MV-4-11 (cell line): ENCODE measurements around the gene MED27.

Experiments used
- DNase-seq: peaks from one replicate; lab custom pipeline; 2025; lab: John Stamatoyannopoulos, UW

Gene MED27

DNA sequence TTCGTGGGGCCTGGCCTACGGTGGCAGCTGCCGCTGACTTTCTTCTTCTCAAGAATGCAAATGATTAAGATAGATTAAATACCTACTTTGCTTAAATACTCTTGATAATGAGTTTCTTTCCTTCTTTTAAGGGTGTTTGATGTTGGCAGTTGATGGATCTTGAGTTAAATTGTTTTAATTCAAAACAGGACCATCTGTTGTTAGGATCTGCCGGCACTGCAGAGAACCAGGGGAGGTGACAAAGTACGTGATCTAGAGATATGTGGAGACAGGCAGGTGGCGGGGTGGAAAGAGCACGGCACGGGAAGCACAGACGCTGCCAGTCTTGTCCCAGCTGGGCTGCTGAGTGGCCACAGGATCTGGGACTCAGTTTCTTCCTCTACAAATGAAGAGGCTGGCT, 37.9 kb downstream of the MED27 start:
- no peak for DNase-seq

DNA sequence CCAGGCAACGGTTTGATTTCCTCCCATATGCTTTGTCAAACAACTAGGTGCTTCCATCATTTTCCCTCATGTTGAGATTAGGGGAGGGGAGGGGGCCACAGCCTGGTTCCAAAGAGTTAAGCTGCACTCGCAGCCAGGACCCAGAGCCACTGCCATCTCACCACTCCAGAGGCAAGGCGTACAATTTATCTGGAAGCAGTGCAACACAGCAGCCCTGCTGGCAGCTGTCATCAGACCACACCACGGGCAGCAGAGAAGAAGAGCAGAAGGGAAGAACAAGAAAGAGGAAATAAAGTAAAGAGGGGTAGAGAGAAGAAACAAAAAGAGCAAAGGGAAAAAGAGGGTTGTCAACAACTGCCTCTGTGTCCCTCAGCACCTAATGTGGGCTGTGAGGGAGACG, 38.9 kb downstream of the MED27 start:
- DNase-seq = peak; percentile 18

DNA sequence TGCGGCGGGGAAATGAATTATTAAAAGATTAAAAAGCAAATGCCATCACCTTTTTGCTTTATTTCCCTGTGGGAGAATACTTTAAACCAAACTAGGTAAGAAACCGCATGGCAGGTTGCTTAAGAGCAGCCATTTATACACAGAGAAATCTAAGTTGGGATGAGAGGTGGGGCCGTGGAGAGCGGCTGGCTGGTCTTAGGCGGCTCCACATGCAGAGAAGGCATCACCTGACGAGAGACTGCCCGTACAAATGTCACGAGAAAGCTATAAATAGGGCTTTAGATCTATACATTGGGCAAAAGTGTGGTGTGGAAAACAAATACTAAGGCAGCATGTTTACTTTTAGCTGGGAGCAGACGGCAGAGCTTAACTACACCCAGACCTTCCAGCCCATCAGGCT, 39.4 kb downstream of the MED27 start:
- DNase-seq = no peak

DNA sequence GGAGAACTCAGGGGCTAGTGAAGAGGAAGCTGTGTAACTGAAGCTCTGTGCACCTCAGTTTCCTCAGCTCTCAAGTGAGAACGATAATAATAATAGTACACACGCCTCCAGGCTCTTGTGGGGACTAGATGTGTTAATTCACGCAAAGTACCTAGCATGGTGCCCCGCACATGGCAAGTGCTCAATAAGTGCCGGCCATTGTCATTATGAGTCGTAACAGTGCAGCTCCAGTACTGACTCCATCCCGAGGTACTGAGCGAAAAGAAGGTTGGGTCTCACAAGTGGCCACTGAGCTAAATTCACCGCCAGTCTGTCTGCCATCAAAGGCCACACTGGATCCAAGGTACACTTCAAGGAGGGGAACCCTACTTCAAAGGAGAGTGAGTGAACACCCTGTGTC, 40.4 kb downstream of the MED27 start:
- no peak for DNase-seq

DNA sequence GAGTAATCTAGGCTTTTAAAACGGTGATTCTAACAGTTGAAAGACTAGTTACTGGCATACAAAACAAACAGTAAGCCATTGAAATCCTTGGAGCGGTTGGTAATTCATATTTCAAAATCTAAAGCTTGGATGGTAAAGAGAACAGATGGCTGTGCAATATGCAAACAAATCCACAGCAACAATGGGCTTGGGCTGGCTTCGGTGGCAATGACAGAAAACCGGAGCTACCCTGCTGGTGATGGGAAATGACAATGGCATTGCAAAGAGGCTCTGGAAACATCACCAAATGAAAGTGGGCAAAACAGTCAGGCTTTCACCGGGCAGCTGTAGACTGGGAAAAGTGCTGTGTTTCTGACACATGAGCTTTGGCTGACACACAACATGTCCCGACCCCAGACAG, 42.2 kb downstream of the MED27 start:
- no peak for DNase-seq

DNA sequence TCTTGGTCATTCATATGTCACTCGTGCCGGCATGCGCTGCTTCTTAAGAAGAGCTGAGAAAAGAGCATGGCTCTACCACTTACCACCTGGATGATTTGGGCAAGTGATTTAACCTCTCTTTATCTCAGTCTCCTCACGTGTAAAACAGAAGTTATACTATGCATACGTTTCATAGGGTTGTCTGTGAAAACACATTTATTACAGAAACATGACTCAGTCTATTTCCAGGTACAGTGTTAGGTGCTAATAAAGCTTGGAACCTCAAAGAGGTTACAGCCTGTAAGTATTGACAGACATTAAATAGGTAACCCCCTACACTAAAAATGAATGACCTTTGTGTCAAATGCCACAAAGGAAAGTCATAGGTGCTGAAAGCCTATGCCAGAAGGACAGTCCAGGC, 43.1 kb downstream of the MED27 start:
- no peak for DNase-seq

DNA sequence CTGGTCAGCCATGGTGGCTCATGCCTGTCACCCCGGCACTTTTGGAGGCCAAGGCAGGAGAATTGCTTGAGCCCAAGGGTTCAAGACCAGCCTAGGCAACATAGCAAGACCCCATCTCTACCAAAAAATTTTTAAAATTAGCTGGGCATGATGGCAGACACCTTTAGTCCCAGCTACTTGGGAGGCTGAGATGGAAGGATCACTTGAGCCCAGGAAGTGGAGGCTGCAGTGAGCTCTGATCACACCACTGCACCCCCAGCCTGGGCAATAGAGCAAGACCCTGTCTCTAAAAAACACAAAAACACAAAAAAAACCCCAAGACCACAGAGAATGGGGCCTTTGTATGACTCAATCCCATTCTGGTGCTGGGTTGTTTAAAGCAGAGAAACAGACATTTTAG, 44.0 kb downstream of the MED27 start:
- no peak for DNase-seq

DNA sequence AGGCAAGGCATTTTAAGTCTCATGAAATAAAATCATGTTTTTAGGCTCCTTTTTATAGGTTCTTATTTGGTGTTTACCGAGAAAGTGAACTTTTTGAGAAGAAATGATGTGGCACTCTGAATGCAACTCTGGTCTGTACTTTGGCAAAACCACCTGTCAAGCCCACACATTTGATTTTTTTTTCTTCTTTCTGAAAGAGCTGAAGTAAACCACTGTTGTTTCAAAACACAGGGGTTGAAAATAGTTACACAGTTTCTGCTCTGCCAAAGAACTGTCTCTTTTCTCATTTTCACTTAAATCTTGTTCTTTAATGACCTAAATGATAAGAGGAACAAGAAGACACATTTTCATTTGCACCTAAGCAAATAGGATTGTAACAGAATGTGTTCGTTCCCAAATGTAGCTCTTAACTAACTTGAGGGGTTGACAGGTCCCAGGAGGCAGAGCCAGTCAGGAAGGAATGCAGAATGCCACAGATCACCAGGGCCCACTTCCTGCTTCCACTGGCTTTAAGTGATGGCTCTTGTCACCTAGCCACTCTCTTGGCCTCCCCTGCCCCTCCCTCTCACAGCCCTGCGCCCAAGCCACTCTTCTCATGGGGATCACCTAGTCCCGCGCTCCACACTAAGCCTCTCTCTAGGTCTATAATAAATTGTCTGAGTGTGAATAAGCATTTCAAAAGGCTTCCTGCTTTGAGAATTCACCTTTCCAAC, 47.3 kb downstream of the MED27 start:
- no peak for DNase-seq

DNA sequence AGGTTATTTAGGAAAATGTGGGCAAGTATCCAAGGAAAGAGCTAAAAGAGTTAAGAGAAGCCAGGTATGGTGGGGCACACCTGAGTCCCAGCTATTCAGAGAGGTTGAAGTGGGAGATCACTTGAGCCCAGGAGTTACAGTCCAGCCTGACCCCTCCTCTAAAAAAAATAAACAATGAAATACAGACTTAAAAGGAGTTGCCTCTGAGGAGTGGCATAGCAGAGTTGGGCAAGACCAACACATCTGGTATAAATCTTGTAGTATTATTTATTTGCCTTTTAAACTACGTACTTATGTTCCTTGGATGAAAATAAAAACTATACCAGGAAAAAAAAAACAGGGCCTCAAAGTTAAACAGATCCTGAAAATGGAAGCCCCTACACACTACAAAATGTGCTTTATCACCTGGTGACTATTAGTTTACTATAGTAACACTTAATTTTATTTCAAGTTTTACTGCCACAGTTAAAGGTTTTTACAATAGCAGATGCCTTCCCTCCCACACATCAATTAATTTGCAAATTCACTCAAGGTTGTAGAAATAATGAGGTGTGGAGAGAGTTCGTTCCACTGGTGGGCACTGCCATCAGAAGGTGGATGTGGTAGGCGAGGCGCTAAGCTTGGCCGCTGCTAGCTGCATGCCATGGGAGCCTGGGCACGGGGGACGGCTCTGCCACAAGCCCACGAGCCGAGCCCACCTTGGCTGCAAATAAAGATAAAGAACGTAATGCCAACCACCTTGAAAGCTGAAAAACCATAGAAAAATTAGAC, 48.0 kb downstream of the MED27 start:
- no peak for DNase-seq

DNA sequence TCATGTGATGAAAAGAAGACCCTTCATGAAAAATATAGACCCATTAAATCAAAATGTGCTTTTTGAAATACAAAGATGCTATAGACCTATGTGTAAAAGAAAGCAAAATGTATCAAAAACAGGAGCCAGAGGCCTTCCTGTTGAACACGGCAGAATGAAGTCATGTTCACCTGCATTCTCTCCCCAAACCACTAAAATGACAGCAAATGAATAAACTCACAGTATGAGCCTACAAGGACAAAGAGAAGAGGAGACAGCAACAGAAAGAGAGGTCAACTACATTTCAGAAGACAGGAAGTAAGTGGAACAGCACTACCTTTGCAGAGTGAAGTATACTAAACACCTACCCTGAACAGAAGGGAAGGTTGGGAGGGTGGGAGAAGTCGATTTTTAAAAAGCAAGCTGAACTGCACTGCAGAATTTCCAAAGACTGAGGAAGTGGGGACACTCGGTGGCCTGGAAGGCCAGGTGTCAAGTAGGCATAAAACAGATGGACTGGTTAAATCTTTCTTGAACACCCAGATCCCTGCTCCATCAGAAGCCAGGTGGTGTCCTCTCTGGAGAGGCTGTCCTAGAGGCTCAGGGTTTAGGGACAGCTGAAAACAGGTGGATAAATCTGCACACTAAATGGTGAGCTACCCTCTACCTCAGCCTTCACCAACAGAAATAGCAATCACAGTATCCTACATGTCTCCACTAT, 48.9 kb downstream of the MED27 start:
- no peak for DNase-seq

DNA sequence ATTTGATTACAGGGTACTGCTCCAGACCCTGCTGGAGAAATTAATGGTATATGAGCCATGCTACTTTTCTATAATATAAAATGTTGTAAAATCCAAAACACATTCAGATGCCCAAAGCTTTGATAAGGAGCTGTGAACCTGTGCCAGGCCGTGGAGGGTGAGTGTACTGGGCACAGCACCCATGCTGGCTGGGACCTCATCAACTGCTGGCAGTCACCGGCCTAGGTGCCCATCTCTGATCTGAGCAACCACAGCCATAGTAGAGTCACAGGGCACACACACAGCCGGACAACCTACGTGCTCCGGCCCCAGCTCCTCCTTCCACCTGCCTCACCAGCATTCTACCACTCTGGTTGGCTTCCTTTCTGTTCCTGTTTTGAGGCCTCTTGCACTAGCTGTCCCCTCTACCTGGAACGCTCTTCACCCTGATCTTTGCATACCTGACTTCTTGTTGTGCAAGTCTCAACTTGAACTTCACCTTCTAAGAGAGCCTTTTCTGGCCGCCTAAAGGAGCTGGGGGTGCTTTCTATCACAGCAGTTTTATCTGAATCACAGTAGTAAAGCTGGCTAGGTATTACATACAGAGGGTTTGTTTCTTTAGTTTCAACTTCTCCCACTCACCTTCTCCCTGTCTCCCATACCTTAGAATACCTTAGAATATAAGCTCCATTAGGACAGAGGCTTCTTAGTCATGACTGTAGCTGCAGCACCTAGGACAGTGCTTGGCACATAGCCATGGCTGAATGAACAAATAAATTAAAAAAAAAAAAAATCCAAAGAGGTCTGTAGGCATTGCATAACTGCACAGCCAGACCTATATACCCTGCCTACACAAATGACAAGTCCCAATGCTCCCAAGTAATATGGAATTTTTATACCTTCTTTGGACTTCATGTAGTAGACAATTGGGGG, 51.7 kb downstream of the MED27 start:
- no peak for DNase-seq

DNA sequence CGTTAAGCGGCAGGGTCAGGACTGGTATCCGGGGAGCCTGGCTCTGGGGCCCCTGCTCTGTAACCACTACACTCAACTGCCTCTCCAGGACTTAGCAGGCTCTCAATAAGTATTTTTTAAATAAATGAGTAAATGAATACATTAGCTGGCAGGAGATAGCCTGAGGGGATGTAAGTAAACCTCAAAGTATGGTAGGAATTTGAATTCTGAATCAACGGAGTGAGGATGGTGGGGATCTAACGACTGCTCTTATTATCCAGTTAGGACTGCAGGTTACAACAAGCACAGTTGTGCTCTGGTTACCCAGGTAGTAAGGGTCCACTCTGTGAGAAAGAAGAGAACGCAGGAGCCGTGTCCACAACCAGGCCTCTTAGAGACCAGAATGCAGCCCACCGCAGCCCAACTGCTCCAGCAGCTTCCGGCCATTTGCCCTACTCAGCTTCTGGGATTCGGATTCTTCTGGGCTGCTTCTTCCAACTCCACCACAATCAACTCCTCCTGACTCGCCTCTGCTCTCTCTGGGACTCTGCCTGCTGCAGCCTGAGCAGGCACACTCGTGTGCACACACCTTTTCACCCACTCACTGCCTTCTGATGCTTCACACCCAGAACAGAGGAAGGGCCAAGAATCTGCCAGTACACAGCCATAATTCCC, 52.6 kb downstream of the MED27 start:
- no peak for DNase-seq

DNA sequence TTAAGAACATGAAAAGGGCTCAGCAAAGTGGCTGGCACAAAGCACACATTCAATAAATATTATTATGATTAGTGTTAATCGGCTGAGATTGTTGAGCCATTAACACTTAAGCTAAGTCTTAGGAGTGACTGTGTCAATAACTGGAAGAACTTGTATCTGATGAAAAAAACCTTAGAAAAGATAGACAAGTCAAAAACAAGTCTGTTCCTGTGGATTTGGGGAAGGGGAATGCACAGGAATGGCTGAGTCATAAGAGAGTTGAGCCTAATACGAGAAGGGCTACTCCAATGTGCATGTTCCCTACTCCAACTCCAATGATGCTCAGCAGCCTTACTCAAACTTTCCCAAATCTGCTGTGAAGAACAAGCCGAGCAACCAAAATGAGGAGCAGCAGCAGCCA, 53.9 kb downstream of the MED27 start:
- DNase-seq = no peak

DNA sequence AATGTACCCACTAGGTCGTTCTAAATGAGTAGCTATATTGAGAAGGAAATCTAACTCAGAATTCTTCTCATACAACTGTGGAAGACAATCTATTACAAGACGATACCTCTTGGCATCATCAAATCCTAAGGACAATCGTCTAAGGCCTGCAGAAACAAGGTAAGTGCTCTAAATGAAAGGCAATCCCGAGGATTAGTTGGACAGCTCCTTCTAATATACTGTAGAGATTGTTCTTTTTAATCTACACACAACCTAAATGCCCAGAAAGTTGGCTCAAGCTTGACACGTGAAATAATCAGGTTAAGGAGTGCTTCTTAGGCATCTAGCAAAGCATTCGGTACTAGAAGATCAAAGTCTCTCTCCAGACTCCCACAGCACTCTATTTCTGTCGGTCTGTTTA, 55.1 kb downstream of the MED27 start:
- DNase-seq = no peak

DNA sequence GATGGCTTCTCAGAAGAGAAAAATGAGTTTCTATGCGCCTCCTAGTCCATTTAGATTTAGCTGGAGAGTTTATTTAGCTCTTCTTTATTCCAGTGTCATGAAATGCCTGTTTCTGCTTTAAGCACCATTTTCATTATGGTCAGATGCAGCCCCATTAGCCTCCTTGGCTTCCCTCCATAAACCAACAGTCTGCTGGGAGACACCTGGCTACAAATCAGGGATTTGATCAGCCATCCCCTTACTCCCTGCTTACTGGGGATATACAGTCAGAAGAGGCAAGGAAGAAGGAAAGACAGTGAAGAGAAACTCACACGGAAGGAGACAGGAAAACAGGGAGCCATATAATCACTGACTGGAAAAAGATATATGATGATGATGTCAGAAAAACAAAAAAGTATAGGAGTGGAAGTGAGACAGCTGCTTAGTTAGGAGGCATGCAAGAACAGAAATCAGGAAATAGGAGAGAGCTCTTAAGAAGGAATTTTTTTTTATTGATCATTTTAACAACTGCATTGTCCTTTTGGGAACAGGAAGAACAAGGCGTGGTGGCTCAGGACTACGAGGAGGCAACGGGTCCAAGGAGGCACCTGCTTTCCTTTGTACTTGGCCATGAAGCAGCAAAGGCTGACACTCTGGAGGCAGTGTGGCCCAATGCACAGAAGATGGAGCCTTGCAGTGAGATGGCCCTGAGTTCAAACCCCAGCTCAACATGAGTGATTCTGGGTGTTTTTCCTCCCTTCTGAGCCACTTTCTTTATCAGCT, 56.1 kb downstream of the MED27 start:
- DNase-seq = no peak

DNA sequence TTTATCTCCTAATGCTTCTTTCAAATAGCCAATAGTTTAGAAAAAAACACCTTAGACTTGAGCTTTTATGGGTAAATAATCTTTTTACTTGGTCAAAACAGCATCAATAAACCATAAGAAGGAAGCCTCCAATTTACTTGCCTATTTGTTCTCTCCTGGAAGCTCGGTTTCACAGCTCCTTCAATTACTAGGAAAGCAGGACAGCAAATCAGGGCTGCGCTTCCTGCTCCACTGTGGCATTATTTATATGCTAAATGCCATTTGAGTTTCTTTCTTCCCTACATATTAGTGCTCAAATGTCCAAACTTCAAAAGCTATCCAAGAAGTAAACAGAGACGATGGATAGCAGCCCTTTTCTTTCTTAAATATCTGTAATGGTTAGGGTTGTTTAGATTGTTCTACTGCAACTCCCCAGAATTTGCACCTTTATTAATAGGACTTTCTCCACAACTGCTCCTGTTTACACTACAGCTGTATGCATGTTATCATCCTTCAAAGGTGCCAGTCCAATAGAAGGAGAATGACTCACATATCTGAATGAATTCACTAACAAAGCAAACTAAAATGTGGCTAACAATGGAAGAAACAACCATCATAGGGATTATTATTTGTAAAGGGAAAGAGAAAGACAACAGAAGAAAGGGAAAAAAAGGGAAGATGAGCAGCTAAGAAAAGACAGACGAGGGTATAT, 58.7 kb downstream of the MED27 start:
- no peak for DNase-seq

DNA sequence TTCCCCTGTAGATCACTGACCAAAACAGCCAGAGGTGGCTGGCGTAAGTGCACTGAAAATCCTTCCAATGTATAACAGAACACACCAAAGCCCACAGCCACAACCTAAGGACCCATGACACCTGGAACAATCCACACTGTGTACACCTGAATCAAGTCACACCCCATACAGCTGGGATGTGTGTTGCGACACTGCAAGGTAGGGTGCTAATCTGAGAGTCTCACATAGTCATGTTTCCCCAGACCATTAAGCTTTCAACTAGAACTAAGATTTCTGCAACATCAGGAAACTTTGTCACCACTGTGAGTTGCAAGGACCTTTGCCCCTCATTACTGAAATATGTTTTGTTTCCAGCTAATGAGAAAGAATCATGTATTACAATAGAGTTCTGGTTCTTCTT, 59.4 kb downstream of the MED27 start:
- DNase-seq = no peak

DNA sequence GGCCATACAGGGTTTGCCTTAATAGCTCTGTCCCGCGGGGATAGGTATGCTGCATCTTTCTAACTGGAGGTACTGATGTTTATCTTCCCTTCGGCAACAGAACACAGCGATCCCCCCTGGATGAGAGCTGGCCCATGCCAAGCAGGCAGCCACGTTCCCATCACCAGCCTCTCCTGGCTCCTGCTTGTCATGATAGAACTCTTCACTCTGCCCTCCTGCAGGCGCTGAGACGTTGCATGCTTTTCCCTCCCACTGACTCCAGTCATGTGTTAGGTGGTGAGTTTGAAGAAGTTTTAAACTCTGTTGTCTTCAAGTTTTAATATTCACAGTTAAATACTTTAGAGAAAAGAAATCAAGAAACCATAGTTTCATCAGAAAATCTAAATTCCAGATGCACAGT, 60.0 kb downstream of the MED27 start:
- no peak for DNase-seq

DNA sequence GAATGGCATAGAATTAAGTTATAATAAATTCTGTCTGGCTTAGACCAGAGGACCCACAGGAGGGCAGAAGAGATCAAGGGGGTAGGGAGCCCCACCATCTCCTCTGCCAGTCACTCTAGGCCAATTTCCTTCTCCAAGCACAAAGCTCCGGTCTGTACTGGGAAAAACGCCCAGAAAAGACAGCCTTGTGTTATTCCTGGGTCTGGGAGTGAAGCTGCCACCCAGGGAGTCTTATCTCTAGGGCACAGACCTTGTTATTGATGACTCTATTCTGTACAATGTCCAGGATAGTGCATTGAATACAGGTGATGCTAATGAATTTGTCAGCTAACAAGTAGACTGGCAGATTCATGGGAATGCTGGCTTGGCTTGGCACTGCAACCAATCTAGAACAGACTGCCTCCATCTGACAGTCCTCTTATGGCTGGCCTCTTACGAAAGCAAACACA, 60.7 kb downstream of the MED27 start:
- no peak for DNase-seq

DNA sequence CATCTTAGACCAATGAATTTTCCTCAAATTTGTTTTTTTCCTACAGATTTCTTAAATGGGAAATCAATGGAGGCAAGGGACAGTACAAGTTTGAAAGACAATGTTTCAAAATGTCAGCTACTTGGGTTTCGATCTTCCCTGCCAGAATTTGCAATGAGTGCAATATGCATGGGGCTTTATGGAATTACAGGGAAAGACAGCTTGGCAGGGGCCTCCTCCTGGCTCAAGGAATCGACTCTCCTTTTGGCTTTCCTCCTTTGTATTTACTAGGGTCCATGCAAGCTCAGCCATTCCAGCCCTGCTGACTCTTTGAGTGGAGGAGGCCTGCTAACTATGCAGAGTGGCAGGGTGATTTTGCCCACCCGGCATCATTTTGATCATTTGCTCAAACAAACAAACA, 63.2 kb downstream of the MED27 start:
- DNase-seq = no peak
